GM12892 (cell line): ENCODE measurements around the gene WDR4.

Experiments
- POLR2A ChIP-seq: IDR thresholded peaks from 2 replicates; pipeline ENCODE4 v1.6.1; 2011; ENCODE audit warnings: low read depth, low read length, control low read depth
- POLR2AphosphoS5 ChIP-seq: IDR thresholded peaks from 2 replicates; pipeline ENCODE4 v1.6.1; 2011; ENCODE audit warnings: low read depth, low read length, control low read depth

GRCh38 chr21:42878678-42878992, 704 bp downstream of the WDR4 start:
- TF ChIP-seq POLR2AphosphoS5 (peak; percentile 36), POLR2A (no peak; the same call in 1 of the 2 replicates)
